ENCODE measurements around the gene PLEKHG5. TPM values are rescaled to one million over a fixed set of nuclear protein-coding genes. Genes with fewer than 3 reads are reported as not detected.

Gene PLEKHG5
- total RNA-seq, 4 donors from 2014 or later, result 1.2 to 2.3 (median 1.6) TPM

DNA sequence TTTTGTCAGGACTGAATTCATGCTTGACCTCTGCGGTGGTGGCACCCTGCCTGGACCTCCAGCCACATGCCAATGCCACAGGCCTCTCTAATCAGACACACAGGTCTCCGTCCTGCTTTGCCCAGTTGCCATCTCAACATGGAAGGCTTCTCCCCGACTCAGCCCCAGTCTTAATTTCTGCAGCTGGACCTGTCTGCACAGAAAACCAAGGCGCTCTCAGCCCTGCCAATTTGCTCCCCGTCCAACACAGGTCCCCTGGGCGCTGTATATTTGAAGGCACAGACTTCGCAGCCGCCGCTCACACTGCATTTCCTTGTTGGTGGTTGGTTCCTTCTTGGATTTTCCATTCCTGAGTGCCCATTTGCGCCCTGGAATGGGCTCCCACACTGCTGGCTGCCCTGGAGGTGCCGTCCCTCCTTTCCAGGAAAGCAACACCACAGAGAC, 28.0 kb upstream of the PLEKHG5 start:
- H3K27ac ChIP-seq, result no peak overlapping the region
- no peaks in the 10 kb centered on the region for H3K9me3 ChIP-seq
- H3K4me3 ChIP-seq, result no peak overlapping the region
- peak; percentile 15 to 26 for ATAC-seq
- in situ Hi-C loops (cut with MboI; ENCODE audit: low sequenced_read_pairs in 4 of 4), result no loop called here
- H3K36me3 ChIP-seq, result peaks cover 0 to 3% of the 10 kb centered on the region in 2 donors
- peaks cover 0 to 10% of the 10 kb centered on the region in 2 donors for H3K4me1 ChIP-seq
- H3K27me3 ChIP-seq, result no peaks in the 10 kb centered on the region
- no peak for DNase-seq
- intact Hi-C loops (cut with DNase I; ENCODE audit: low total_unique reads), result no loop called here
- no peak for TF ChIP-seq POLR2A (IDR thresholded peaks at IDR 0.05)
- TF ChIP-seq, protein P1, sequence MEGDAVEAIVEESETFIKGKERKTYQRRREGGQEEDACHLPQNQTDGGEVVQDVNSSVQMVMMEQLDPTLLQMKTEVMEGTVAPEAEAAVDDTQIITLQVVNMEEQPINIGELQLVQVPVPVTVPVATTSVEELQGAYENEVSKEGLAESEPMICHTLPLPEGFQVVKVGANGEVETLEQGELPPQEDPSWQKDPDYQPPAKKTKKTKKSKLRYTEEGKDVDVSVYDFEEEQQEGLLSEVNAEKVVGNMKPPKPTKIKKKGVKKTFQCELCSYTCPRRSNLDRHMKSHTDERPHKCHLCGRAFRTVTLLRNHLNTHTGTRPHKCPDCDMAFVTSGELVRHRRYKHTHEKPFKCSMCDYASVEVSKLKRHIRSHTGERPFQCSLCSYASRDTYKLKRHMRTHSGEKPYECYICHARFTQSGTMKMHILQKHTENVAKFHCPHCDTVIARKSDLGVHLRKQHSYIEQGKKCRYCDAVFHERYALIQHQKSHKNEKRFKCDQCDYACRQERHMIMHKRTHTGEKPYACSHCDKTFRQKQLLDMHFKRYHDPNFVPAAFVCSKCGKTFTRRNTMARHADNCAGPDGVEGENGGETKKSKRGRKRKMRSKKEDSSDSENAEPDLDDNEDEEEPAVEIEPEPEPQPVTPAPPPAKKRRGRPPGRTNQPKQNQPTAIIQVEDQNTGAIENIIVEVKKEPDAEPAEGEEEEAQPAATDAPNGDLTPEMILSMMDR (IDR thresholded peaks at IDR 0.05 in 4 of 5, conservative IDR thresholded peaks at IDR 0.05 in 1 of 5), result no peak

DNA sequence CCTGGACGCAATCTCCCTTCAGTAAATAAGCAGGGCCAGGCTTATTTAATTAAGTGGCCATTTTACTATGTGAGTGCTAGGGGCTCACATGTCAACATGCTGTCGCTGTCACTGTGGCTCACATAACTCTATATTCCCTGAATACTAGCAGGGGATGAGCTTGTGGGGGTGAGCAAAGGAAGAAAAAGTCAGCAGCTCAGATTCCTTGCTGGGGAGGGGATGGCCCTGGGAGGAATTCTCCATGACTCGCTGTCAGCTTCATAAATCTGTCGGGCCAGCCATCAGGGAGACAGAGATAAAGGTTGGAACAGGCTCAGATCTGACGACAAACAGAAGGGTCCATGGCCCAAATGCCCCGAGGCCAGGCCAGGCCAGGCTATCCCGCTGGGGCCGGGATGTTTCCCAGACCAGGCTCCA, 26.0 kb upstream of the PLEKHG5 start:
- peaks cover 6 to 10% of the 10 kb centered on the region in 2 donors for H3K4me1 ChIP-seq
- DNase-seq, result no peak
- intact Hi-C loops (cut with DNase I; ENCODE audit: low total_unique reads) (no loop called here), in situ Hi-C loops (cut with MboI; ENCODE audit: low sequenced_read_pairs in 4 of 4) (no loop called here)
- no peaks in the 10 kb centered on the region for H3K27me3 ChIP-seq
- no peaks in the 10 kb centered on the region for H3K36me3 ChIP-seq
- no peak overlapping the region for H3K4me3 ChIP-seq
- no peak for TF ChIP-seq POLR2A (IDR thresholded peaks at IDR 0.05)
- TF ChIP-seq, protein P1 (IDR thresholded peaks at IDR 0.05 in 4 of 5, conservative IDR thresholded peaks at IDR 0.05 in 1 of 5), result no peak
- no peak overlapping the region for H3K27ac ChIP-seq
- no peak for ATAC-seq
- no peaks in the 10 kb centered on the region for H3K9me3 ChIP-seq

DNA sequence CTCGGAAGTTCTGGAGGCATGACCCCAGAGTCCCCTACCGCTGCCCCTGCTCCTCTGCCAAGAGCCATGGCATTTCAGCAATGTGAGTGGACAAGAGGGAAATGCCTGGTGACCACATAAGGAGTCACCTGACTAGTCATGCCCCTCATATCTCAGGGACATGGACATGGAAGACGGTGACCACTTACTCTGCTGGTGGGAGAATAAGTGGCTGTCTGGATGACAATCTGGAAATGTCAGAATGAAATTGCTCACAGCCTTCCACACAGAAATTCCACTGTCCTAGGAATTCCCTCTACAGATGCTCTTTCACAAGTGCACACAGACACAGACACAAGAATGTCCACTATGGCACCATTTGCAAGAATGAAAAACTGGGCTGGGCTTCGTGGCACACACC, 24.3 kb upstream of the PLEKHG5 start:
- no peaks in the 10 kb centered on the region for H3K9me3 ChIP-seq
- DNase-seq (no peak), ATAC-seq (no peak)
- no peak for TF ChIP-seq POLR2A (IDR thresholded peaks at IDR 0.05)
- intact Hi-C loops (cut with DNase I; ENCODE audit: low total_unique reads), result no loop called here
- no peak overlapping the region for H3K4me3 ChIP-seq
- no peaks in the 10 kb centered on the region for H3K27me3 ChIP-seq
- in situ Hi-C loops (cut with MboI; ENCODE audit: low sequenced_read_pairs in 4 of 4), result no loop called here
- H3K36me3 ChIP-seq, result no peaks in the 10 kb centered on the region
- H3K4me1 ChIP-seq, result peaks cover 6 to 10% of the 10 kb centered on the region in 2 donors
- H3K27ac ChIP-seq, result no peak overlapping the region

DNA sequence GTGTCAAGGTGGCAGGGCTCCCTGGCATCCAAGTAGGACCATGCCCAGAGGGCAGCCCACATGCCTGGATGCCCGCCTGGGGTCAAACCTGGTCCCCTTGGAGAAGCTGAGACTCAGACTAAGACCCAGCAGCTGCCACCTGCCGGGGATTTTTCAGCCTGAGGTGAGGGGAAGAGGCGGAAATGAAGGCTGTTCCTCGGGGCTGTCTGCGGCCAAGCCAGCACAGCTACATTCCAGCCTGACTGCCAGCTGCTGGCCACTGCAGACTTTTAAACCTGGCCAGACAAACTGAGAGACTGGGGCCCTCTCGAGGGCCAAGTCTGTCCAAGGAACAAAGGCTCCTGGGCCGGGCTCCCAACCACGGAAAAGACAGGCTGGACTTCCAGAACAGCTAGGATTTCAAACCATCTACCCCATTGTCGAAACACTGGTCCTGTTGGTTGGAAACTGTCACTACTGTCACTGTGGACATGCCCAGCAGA, 21.9 kb upstream of the PLEKHG5 start:
- TF ChIP-seq, protein P1 (IDR thresholded peaks at IDR 0.05 in 4 of 5, conservative IDR thresholded peaks at IDR 0.05 in 1 of 5), result no peak
- no peak for TF ChIP-seq POLR2A (IDR thresholded peaks at IDR 0.05)
- Histone ChIP-seq H3K27me3 (no peaks in the 10 kb centered on the region), H3K4me1 (peaks cover 0 to 6% of the 10 kb centered on the region in 2 donors), H3K4me3 (no peak overlapping the region), H3K27ac (peak overlapping the region in 2 of 4 donors; percentile 29 to 50), H3K9me3 (no peaks in the 10 kb centered on the region), H3K36me3 (no peaks in the 10 kb centered on the region)
- in situ Hi-C loops (cut with MboI; ENCODE audit: low sequenced_read_pairs in 4 of 4) (no loop called here), intact Hi-C loops (cut with DNase I; ENCODE audit: low total_unique reads) (no loop called here)
- DNase-seq (peak; percentile 23 to 39), ATAC-seq (peak; percentile 65 to 71)

DNA sequence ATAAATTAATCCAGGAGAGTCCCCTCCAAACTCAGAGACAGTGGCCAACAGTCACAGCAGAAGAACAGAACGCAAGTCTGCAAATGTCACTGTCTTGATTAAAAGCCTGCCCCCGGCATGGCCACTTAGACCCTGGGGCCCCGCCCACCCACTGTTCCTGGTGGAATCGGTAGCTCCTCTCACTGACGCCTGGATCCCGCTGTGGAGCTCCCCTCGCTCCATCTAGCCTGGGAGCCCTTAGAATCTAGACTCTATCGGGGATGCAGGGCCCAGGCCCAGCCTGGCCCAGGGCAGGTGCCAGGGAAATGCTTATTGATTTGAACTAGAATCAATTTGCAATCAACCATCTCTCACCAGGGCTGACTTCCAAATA, 21.4 kb upstream of the PLEKHG5 start:
- intact Hi-C loops (cut with DNase I; ENCODE audit: low total_unique reads) (no loop called here), in situ Hi-C loops (cut with MboI; ENCODE audit: low sequenced_read_pairs in 4 of 4) (no loop called here)
- DNase-seq (no peak), ATAC-seq (no peak)
- peaks cover 0 to 6% of the 10 kb centered on the region in 2 donors for H3K4me1 ChIP-seq
- H3K27ac ChIP-seq, result peak overlapping the region in 2 of 4 donors; percentile 29 to 50
- H3K27me3 ChIP-seq, result no peaks in the 10 kb centered on the region
- no peak overlapping the region for H3K4me3 ChIP-seq
- H3K36me3 ChIP-seq, result no peaks in the 10 kb centered on the region
- H3K9me3 ChIP-seq, result no peaks in the 10 kb centered on the region
- TF ChIP-seq, protein P1 (IDR thresholded peaks at IDR 0.05 in 4 of 5, conservative IDR thresholded peaks at IDR 0.05 in 1 of 5), result no peak
- no peak for TF ChIP-seq POLR2A (IDR thresholded peaks at IDR 0.05)
